AG10803 (cell line): ENCODE results near the gene CUBN.

Source experiments
- DNase-seq: peaks from one replicate; pipeline ENCODE4 v3.0.0; 2010; ENCODE audit warnings: low read depth
- H3K4me3 ChIP-seq: 2 replicates; pipeline ENCODE4 v1.5.1; 2011; ENCODE audit warnings: mild to moderate bottlenecking, low read length, control low read depth
- CTCF ChIP-seq: conservative IDR thresholded peaks from 2 replicates; pipeline ENCODE4 v1.5.1; 2011; ENCODE audit warnings: mild to moderate bottlenecking, low read length, control low read depth, inconsistent platforms

CUBN gene

GRCh38 chr10:17084258-17084657 lies 45.4 kb downstream of the CUBN start:
- no peak for TF ChIP-seq CTCF
- peak; percentile 37 for DNase-seq
- H3K4me3 ChIP-seq, result no peak overlapping the region

GRCh38 chr10:17081431-17081830 lies 48.2 kb downstream of the CUBN start:
- DNase-seq, result no peak
- no peak overlapping the region for H3K4me3 ChIP-seq
- no peak for TF ChIP-seq CTCF

GRCh38 chr10:17077890-17078289 lies 51.7 kb downstream of the CUBN start:
- no peak for TF ChIP-seq CTCF
- no peak overlapping the region for H3K4me3 ChIP-seq
- DNase-seq, result no peak

- peak; percentile 73 for DNase-seq
- TF ChIP-seq CTCF, result no peak
- H3K4me3 ChIP-seq, result peak overlapping the region; percentile 2; the same call in 1 of the 2 replicates
Measured at GRCh38 chr10:17077346-17077781, 52.2 kb downstream of the CUBN start.

GRCh38 chr10:17076626-17077345 lies 52.8 kb downstream of the CUBN start:
- no peak overlapping the region for H3K4me3 ChIP-seq
- no peak for DNase-seq
- no peak for TF ChIP-seq CTCF

GRCh38 chr10:17075533-17076359 lies 53.9 kb downstream of the CUBN start:
- TF ChIP-seq CTCF, result no peak
- peak; percentile 96 for DNase-seq
- H3K4me3 ChIP-seq, result peak overlapping the region; percentile 22

- peak; percentile 67 for DNase-seq
- no peak for TF ChIP-seq CTCF
- H3K4me3 ChIP-seq, result no peak overlapping the region
Measured at GRCh38 chr10:17074541-17074847, 55.1 kb downstream of the CUBN start.
